ENCODE measurements around the gene COL26A1.
A peak's percentile ranks its signal among the peaks of the same experiment; 100 is the strongest.

Gene COL26A1

DNA sequence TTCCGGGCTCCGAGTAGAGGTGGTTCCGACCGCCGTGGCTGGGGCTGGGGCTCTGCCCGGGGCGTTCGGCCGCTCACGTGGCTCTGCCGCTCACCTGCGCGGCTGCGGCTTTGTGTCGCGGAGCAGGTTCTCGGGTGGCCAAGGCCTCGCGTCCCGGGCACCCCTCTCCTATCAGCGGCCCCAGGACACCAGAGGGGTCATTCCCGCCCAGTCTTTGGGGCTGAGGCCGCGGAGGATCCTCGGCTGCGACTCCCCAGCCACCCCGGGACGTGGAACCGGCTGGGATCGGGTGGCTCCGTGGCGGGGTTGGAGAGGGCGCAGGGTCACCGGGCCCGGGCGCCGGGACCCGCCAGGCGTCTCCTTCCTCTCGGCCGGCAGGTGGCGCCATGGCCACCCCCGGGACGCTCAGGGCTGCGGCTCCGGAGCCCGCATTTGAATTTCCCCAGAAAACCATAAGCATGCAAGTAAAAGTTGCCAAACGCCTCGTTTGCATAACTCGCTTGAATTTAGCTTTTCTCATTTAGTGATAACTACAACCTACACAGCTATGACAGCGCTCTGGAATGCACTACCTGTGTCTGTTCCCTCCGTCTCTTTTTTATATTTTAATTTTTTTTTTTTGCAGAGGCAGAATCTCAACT lies 1.2 kb downstream of the COL26A1 start (continued):
- TF ChIP-seq ZNF223 (tag by site-specific recombination; IDR thresholded peaks at IDR 0.05) (no peak), ZNF561 (tag by site-specific recombination; IDR thresholded peaks at IDR 0.05; ENCODE audit: borderline replicate concordance) (peak; percentile 75; the same call in 1 of the 2 replicates), ZEB2 (tag by site-specific recombination; IDR thresholded peaks at IDR 0.05) (peak; percentile 95), IKZF3 (tag by site-specific recombination; IDR thresholded peaks at IDR 0.05) (no peak), BCL11B (tag by site-specific recombination; IDR thresholded peaks at IDR 0.05; ENCODE audit: low read depth) (peak; percentile 96), BCL11A (tag by site-specific recombination; IDR thresholded peaks at IDR 0.05; ENCODE audit: low read depth) (peak; percentile 97), ZNF146 (tag by site-specific recombination; IDR thresholded peaks at IDR 0.05) (no peak), ZNF391 (tag by site-specific recombination; IDR thresholded peaks at IDR 0.05; ENCODE audit: borderline replicate concordance, low read depth) (peak; percentile 78), ZNF184 (tag by site-specific recombination; IDR thresholded peaks at IDR 0.05) (no peak), ZNF324 (tag by site-specific recombination; IDR thresholded peaks at IDR 0.05) (no peak; the same call in 1 of the 2 replicates), ZNF623 (tag by site-specific recombination; IDR thresholded peaks at IDR 0.05) (no peak), ZNF37A (tag by site-specific recombination; IDR thresholded peaks at IDR 0.05) (no peak), FEZF1 (tag by site-specific recombination; IDR thresholded peaks at IDR 0.05) (no peak), ZFP37 (tag by site-specific recombination; IDR thresholded peaks at IDR 0.05) (peak; percentile 93), ZNF416 (tag by site-specific recombination; IDR thresholded peaks at IDR 0.05) (no peak), ZSCAN4 (tag by site-specific recombination; IDR thresholded peaks at IDR 0.05) (no peak), MEIS1 (CRISPR knock-in tag; IDR thresholded peaks at IDR 0.05; ENCODE audit: borderline replicate concordance) (no peak), SALL2 (tag by site-specific recombination; IDR thresholded peaks at IDR 0.05; ENCODE audit: borderline replicate concordance) (no peak), ZBTB8A (tag by site-specific recombination; IDR thresholded peaks at IDR 0.05) (peak; percentile 94), ZBTB10 (tag by site-specific recombination; IDR thresholded peaks at IDR 0.05) (peak; percentile 96), SCRT2 (tag by site-specific recombination; IDR thresholded peaks at IDR 0.05) (no peak), ZNF350 (tag by site-specific recombination; IDR thresholded peaks at IDR 0.05) (no peak), ZNF23 (tag by site-specific recombination; IDR thresholded peaks at IDR 0.05; ENCODE audit: borderline replicate concordance) (no peak), ZNF521 (tag by site-specific recombination; IDR thresholded peaks at IDR 0.05) (no peak), ZNF426 (tag by site-specific recombination; IDR thresholded peaks at IDR 0.05) (no peak), MZF1 (tag by site-specific recombination; IDR thresholded peaks at IDR 0.05; ENCODE audit: borderline replicate concordance) (no peak)
- TF ChIP-seq, protein P1, sequence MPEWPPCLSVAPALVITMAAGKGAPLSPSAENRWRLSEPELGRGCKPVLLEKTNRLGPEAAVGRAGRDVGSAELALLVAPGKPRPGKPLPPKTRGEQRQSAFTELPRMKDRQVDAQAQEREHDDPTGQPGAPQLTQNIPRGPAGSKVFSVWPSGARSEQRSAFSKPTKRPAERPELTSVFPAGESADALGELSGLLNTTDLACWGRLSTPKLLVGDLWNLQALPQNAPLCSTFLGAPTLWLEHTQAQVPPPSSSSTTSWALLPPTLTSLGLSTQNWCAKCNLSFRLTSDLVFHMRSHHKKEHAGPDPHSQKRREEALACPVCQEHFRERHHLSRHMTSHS (tag by site-specific recombination; IDR thresholded peaks at IDR 0.05) = no peak
- TF ChIP-seq, protein P2, sequence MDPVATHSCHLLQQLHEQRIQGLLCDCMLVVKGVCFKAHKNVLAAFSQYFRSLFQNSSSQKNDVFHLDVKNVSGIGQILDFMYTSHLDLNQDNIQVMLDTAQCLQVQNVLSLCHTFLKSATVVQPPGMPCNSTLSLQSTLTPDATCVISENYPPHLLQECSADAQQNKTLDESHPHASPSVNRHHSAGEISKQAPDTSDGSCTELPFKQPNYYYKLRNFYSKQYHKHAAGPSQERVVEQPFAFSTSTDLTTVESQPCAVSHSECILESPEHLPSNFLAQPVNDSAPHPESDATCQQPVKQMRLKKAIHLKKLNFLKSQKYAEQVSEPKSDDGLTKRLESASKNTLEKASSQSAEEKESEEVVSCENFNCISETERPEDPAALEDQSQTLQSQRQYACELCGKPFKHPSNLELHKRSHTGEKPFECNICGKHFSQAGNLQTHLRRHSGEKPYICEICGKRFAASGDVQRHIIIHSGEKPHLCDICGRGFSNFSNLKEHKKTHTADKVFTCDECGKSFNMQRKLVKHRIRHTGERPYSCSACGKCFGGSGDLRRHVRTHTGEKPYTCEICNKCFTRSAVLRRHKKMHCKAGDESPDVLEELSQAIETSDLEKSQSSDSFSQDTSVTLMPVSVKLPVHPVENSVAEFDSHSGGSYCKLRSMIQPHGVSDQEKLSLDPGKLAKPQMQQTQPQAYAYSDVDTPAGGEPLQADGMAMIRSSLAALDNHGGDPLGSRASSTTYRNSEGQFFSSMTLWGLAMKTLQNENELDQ (tag by site-specific recombination; IDR thresholded peaks at IDR 0.05; ENCODE audit: low read depth) = no peak
- TF ChIP-seq, protein P3, sequence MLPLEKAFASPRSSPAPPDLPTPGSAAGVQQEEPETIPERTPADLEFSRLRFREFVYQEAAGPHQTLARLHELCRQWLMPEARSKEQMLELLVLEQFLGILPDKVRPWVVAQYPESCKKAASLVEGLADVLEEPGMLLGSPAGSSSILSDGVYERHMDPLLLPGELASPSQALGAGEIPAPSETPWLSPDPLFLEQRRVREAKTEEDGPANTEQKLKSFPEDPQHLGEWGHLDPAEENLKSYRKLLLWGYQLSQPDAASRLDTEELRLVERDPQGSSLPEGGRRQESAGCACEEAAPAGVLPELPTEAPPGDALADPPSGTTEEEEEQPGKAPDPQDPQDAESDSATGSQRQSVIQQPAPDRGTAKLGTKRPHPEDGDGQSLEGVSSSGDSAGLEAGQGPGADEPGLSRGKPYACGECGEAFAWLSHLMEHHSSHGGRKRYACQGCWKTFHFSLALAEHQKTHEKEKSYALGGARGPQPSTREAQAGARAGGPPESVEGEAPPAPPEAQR (tag by site-specific recombination; IDR thresholded peaks at IDR 0.05) = no peak
- TF ChIP-seq, protein P4, sequence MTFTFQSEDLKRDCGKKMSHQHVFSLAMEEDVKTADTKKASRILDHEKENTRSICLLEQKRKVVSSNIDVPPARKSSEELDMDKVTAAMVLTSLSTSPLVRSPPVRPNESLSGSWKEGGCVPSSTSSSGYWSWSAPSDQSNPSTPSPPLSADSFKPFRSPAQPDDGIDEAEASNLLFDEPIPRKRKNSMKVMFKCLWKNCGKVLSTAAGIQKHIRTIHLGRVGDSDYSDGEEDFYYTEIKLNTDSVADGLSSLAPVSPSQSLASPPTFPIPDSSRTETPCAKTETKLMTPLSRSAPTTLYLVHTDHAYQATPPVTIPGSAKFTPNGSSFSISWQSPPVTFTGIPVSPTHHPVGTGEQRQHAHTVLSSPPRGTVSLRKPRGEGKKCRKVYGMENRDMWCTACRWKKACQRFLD (tag by site-specific recombination; IDR thresholded peaks at IDR 0.05) = no peak
- TF ChIP-seq, protein P5, sequence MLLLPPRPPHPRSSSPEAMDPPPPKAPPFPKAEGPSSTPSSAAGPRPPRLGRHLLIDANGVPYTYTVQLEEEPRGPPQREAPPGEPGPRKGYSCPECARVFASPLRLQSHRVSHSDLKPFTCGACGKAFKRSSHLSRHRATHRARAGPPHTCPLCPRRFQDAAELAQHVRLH (tag by site-specific recombination; IDR thresholded peaks at IDR 0.05) = 0 out of 2 replicates have a peak, but pooled peaks have one; percentile 18
